HepG2 (cell line): Measurements from ENCODE around the gene NANOS1. TPM values are rescaled to one million over a fixed set of nuclear protein-coding genes. Genes with fewer than 3 reads are reported as not detected.

Source experiments
- ATAC-seq: fragments of 200-7000 bp; cut with Tn5 transposase; 3 replicates; pipeline ENCODE4 v1.9.1; 2020; ENCODE audit warnings: mild to moderate bottlenecking, moderate library complexity
- BruUV-seq: library from RNA; stranded (reverse); fragments of 400-500 nt; replicated peaks from 2 replicates; lab custom pipeline; 2021; lab: Mats Ljungman, UMichigan
- CTCF ChIA-PET: fragments of 300-600 bp; formaldehyde crosslinking; extraction: SDS; loops from one replicate; lab custom pipeline; 2021; ENCODE audit warnings: low total read pairs, inconsistent platforms, low intra/inter-chr PET ratio; lab: Yijun Ruan, JAX
- POLR2A ChIA-PET: fragments of 350-600 bp; sonication (Branson Sonifier 250); formaldehyde crosslinking; loops from one replicate; lab custom pipeline; 2020; ENCODE audit warnings: antibody characterized with exemption, inconsistent platforms; lab: Yijun Ruan, JAX
- DNase-seq: peaks from one replicate; pipeline ENCODE4 v3.0.0-alpha.2; 2015; ENCODE audit warnings: low spot score
- FAIRE-seq: peaks from 3 replicates; lab custom pipeline; 2011; peaks lifted over from hg19 to GRCh38; lab: Jason Lieb, UNC
- H2AFZ ChIP-seq: one replicate; pipeline ENCODE4 v1.6.1; 2011; ENCODE audit warnings: low read length, inconsistent platforms
- H3K27ac ChIP-seq: fragments of 300-600 bp; 3 replicates; pipeline ENCODE4 v1.8.0; 2011; ENCODE audit warnings: mixed run types, mild to moderate bottlenecking, mixed read lengths, low read length, inconsistent platforms; ENCODE audit not compliant: insufficient read depth; ENCODE audit errors: extremely low read length
- H3K27me3 ChIP-seq, 2 experiments: fragments of 200-600 bp in 1 of 2; 2 replicates in 1 of 2; 3 replicates in 1 of 2; pipeline versions ENCODE4 v1.6.0 to v1.8.0; 2011; ENCODE audit warnings: low read length in 2 of 2, mild to moderate bottlenecking in 2 of 2, moderate library complexity in 2 of 2, inconsistent platforms in 1 of 2; ENCODE audit not compliant: insufficient read depth in 2 of 2, control insufficient read depth in 1 of 2
- H3K36me3 ChIP-seq, 2 experiments: fragments of 200-600 bp in 1 of 2; replicated peaks in 1 of 2; 2 replicates in 1 of 2; 3 replicates in 1 of 2; pipeline versions ENCODE4 v1.5.1 to v1.8.0; 2011; ENCODE audit warnings: low read length in 2 of 2, inconsistent platforms in 1 of 2; ENCODE audit not compliant: insufficient read depth in 2 of 2, control insufficient read depth in 1 of 2
- H3K4me1 ChIP-seq: 2 replicates; pipeline ENCODE4 v1.5.1; 2012; ENCODE audit warnings: low read length, inconsistent platforms; ENCODE audit not compliant: insufficient read depth
- H3K4me2 ChIP-seq: 2 replicates; pipeline ENCODE4 v1.6.0; 2011; ENCODE audit warnings: low read depth, low read length, inconsistent platforms
- H3K4me3 ChIP-seq, 3 experiments: fragments of 200-600 bp in 1 of 3; sonication (generic), shearing (Covaris generic) in 1 of 3; replicated peaks in 1 of 3; 2 replicates each; pipeline ENCODE4 v1.5.1; 2011 to 2016; ENCODE audit warnings: low read length in 3 of 3, inconsistent platforms in 2 of 3, low read depth in 2 of 3, mild to moderate bottlenecking in 2 of 3, control low read depth in 1 of 3, mixed read lengths in 1 of 3; ENCODE audit not compliant: insufficient read depth in 1 of 3
- H3K79me2 ChIP-seq: one replicate; pipeline ENCODE4 v1.6.1; 2011; ENCODE audit warnings: low read length, inconsistent platforms; ENCODE audit not compliant: insufficient read depth
- H3K9ac ChIP-seq: 2 replicates; pipeline ENCODE4 v1.6.0; 2011; ENCODE audit warnings: mild to moderate bottlenecking, low read depth, low read length, inconsistent platforms; ENCODE audit not compliant: insufficient read depth
- H3K9me3 ChIP-seq: 2 replicates; pipeline ENCODE4 v1.5.1; 2012; ENCODE audit warnings: mild to moderate bottlenecking, low read length
- H4K20me1 ChIP-seq: 2 replicates; pipeline ENCODE4 v1.6.0; 2011; ENCODE audit warnings: inconsistent platforms, mild to moderate bottlenecking, low read length, moderate library complexity; ENCODE audit not compliant: insufficient read depth
- AHR ChIP-seq: IDR thresholded peaks from 2 replicates; pipeline ENCODE4 v1.6.1; 2018; ENCODE audit warnings: missing genetic modification reagents, missing compliant biosample characterization
- ATAD3A ChIP-seq: sonication (generic); formaldehyde crosslinking; IDR thresholded peaks from 2 replicates; pipeline ENCODE4 v1.4.0; 2020; ENCODE audit warnings: missing genetic modification reagents
- BRCA1 ChIP-seq: sonication (generic); formaldehyde crosslinking; IDR thresholded peaks from 2 replicates; pipeline ENCODE4 v1.4.0; 2020; ENCODE audit warnings: missing genetic modification reagents
- CCDC6 ChIP-seq: sonication (generic); formaldehyde crosslinking; IDR thresholded peaks from 2 replicates; pipeline ENCODE4 v1.8.1; 2022; ENCODE audit warnings: mild to moderate bottlenecking, missing genetic modification reagents, moderate library complexity
- GABPB1 ChIP-seq: IDR thresholded peaks from 2 replicates; pipeline ENCODE4 v1.6.1; 2016; ENCODE audit warnings: mild to moderate bottlenecking, missing genetic modification reagents, moderate library complexity, missing compliant biosample characterization
- MLXIP ChIP-seq: sonication (generic); formaldehyde crosslinking; IDR thresholded peaks from 2 replicates; pipeline ENCODE4 v1.9.0; 2021; ENCODE audit warnings: missing genetic modification reagents, borderline replicate concordance
- SSRP1 ChIP-seq: IDR thresholded peaks from 2 replicates; pipeline ENCODE4 v1.6.1; 2016; ENCODE audit warnings: control low read depth
- STAT6 ChIP-seq: sonication (generic); formaldehyde crosslinking; IDR thresholded peaks from 2 replicates; pipeline ENCODE4 v1.4.0; 2020; ENCODE audit warnings: missing genetic modification reagents, mild to moderate bottlenecking, borderline replicate concordance
- ZBTB25 ChIP-seq: IDR thresholded peaks from 2 replicates; pipeline ENCODE4 v1.6.1; 2018; ENCODE audit warnings: missing genetic modification reagents
- ZNF512B ChIP-seq: sonication (generic); formaldehyde crosslinking; IDR thresholded peaks from 2 replicates; pipeline ENCODE4 v1.5.1; 2020; ENCODE audit warnings: missing genetic modification reagents, mild to moderate bottlenecking, borderline replicate concordance
- ZNF781 ChIP-seq: sonication (generic); formaldehyde crosslinking; IDR thresholded peaks from 2 replicates; pipeline ENCODE4 v1.5.1; 2020; ENCODE audit warnings: borderline replicate concordance, mild to moderate bottlenecking, missing genetic modification reagents; ENCODE audit errors: not compliant biosample characterization
- ZNF879 ChIP-seq: sonication (generic); formaldehyde crosslinking; IDR thresholded peaks from 2 replicates; pipeline ENCODE4 v1.8.1; 2023; ENCODE audit warnings: missing genetic modification reagents
- WGBS: methylation state at CpG from one replicate; pipeline ENCODE4 v1.1.6; 2017; ENCODE audit warnings: low lambda C conversion rate; 5-methylcytosine and 5-hydroxymethylcytosine counted together
- in situ Hi-C: cut with HindIII; loops from 2 replicates; pipeline ENCODE4 v1.10.0; 2017; ENCODE audit warnings: low pct_unique_long_range_greater_than_20kb; ENCODE audit not compliant: extremely low pct_ligation_motif_present
- intact Hi-C: fragments of 100-400 bp; cut with micrococcal nuclease; formaldehyde crosslinking; loops from one replicate; pipeline ENCODE4 v1.10.0; 2022; ENCODE audit not compliant: unreplicated experiment
- polyA plus RNA-seq, 8 experiments: library from polyadenylated mRNA; depleted of rRNA in 3 of 8; stranded (reverse) in 7 of 8; unstranded in 1 of 8; fragments of >200 nt; fragmentation: Illumina TruSeq in 4 of 8; extraction: Trizol in 4 of 8; gene quantifications; 2 replicates each; pipeline versions ENCODE4 v1.2.1 to v1.2.3, GENCODE V29; 2011 to 2016; ENCODE audit warnings: low read depth in 4 of 8, missing spikeins in 1 of 8, mixed read lengths in 1 of 8; ENCODE audit not compliant: insufficient read depth in 1 of 8
- total RNA-seq, 5 experiments: library from RNA; depleted of rRNA; stranded (reverse); fragments of >200 nt; fragmentation: Illumina TruSeq; extraction: Trizol; gene quantifications; 2 replicates each; pipeline ENCODE4 v1.2.3, GENCODE V29; 2016; ENCODE audit warnings: low read depth in 1 of 5

The NANOS1 gene
- total and polyA plus RNA-seq, 2 of the 13 experiments (the other 11 are each of a cell fraction or from before 2014, with no cell fraction given) = 1.7 to 2.2 TPM

GRCh38 chr10:119023553-119023868 lies 6.0 kb upstream of the NANOS1 start (continued):
- TF ChIP-seq ZNF879 (CRISPR knock-in tag) = no peak
- no peak for TF ChIP-seq ZNF512B (CRISPR knock-in tag)
- TF ChIP-seq ATAD3A (CRISPR knock-in tag) = no peak
- TF ChIP-seq BRCA1 (CRISPR knock-in tag) = no peak
- no peak for TF ChIP-seq CCDC6
- TF ChIP-seq SSRP1 (CRISPR knock-in tag) = no peak
- TF ChIP-seq, all 625 proteins: peak for 0

GRCh38 chr10:119024882-119025281 lies 4.6 kb upstream of the NANOS1 start:
- no peak overlapping the region for H3K4me3 ChIP-seq
- intact Hi-C loops (loop anchor here (5.0 to 10.0 kb wide), 2 partner anchors 270 to 458 kb away; partner anchors contain the start of gene CACUL1), in situ Hi-C loops (no loop called here)
- ATAC-seq (no peak), FAIRE-seq (no peak), DNase-seq (no peak)
- WGBS = 3% methylated on average over 4 of the region's 6 CpGs
- no peaks in the 10 kb centered on the region for H3K9me3 ChIP-seq
- no peaks in the 10 kb centered on the region for H3K36me3 ChIP-seq
- no peak overlapping the region for H2AFZ ChIP-seq
- peaks cover 58% of the 10 kb centered on the region for H3K4me1 ChIP-seq
- H3K4me2 ChIP-seq = no peak overlapping the region
- H3K79me2 ChIP-seq = no peaks in the 10 kb centered on the region
- H4K20me1 ChIP-seq = no peaks in the 10 kb centered on the region
- H3K9ac ChIP-seq = no peak overlapping the region
- peaks cover 6 to 55% of the 10 kb centered on the region in 2 experiments; a peak in 4 of 5 replicates for H3K27me3 ChIP-seq
- BruUV-seq = no TSS peak
- no peak overlapping the region for H3K27ac ChIP-seq
- ChIA-PET CTCF (no interaction called here), POLR2A (no interaction called here)
- TF ChIP-seq STAT6 = no peak
- TF ChIP-seq ZNF781 (CRISPR knock-in tag) = no peak
- TF ChIP-seq MLXIP (CRISPR knock-in tag) = no peak
- TF ChIP-seq AHR (CRISPR knock-in tag) = no peak
- TF ChIP-seq GABPB1 (CRISPR knock-in tag) = no peak
- no peak for TF ChIP-seq ZBTB25
